Stomach (tissue), 9 donors: ENCODE results near the gene KCNJ14. TPM values are rescaled to one million over a fixed set of nuclear protein-coding genes. Genes with fewer than 3 reads are reported as not detected.
A peak's percentile ranks its signal among the peaks of the same experiment; 100 is the strongest.

ENCODE experiments used
- DNase-seq, 2 donors: peaks; one replicate each; pipeline versions ENCODE4 v3.0.0 to v3.0.0-alpha.2; 2013 to 2019
- H3K27ac ChIP-seq, 5 donors: fragments of 200-600 bp in 4 of 5; sonication (generic) in 4 of 5; one replicate each; pipeline ENCODE4 v1.5.1; 2013 to 2019; ENCODE audit warnings: mild to moderate bottlenecking in 1 of 5, moderate library complexity in 1 of 5
- H3K27me3 ChIP-seq, 3 donors: fragments of 200-600 bp; sonication (generic); one replicate each; pipeline ENCODE4 v1.5.1; 2017 to 2019; ENCODE audit warnings: mixed run types in 1 of 3
- H3K36me3 ChIP-seq, 4 donors: fragments of 200-600 bp; sonication (generic); 1 replicate in 3 of 4; 2 replicates in 1 of 4; pipeline ENCODE4 v1.5.1; 2016 to 2019
- H3K4me1 ChIP-seq, 4 donors: fragments of 200-600 bp; sonication (generic); one replicate each; pipeline ENCODE4 v1.5.1; 2016 to 2019
- H3K4me3 ChIP-seq, 4 donors: fragments of 200-600 bp; sonication (generic) in 3 of 4; one replicate each; pipeline ENCODE4 v1.5.1; 2016 to 2019; ENCODE audit warnings: mild to moderate bottlenecking in 1 of 4
- H3K9me3 ChIP-seq, 4 donors: fragments of 200-600 bp; sonication (generic); one replicate each; pipeline ENCODE4 v1.5.1; 2016 to 2019
- CTCF ChIP-seq, 7 experiments: fragments of 450-650 bp in 4 of 7; fragments of 200-600 bp in 3 of 7; sonication (generic) in 3 of 7; IDR thresholded peaks; one replicate each; pipeline ENCODE4 v1.5.1; 2016 to 2019; ENCODE audit warnings: antibody characterized with exemption in 7 of 7, control low read depth in 2 of 7, mild to moderate bottlenecking in 1 of 7
- EP300 ChIP-seq: sonication (generic); formaldehyde crosslinking; IDR thresholded peaks from one replicate; pipeline ENCODE4 v1.6.1; 2017; ENCODE audit warnings: antibody characterized with exemption
- POLR2A ChIP-seq, 4 donors: fragments of 450-650 bp; IDR thresholded peaks; one replicate each; pipeline ENCODE4 v1.6.1; 2016; ENCODE audit warnings: antibody characterized with exemption in 4 of 4, control low read depth in 2 of 4, mild to moderate bottlenecking in 1 of 4, moderate library complexity in 1 of 4
- POLR2AphosphoS5 ChIP-seq, 3 donors: sonication (generic); formaldehyde crosslinking; IDR thresholded peaks; one replicate each; pipeline ENCODE4 v1.6.1; 2016; ENCODE audit warnings: antibody characterized with exemption in 3 of 3
- WGBS, 5 donors: extraction: QIAGEN DNeasy Blood & Tissue Kit in 3 of 5; methylation state at CpG; one replicate each; pipeline versions ENCODE4 v1.1.5 to v1.1.7; 2013 to 2018; 5-methylcytosine and 5-hydroxymethylcytosine counted together
- intact Hi-C: fragments of 100-400 bp; cut with DNase I; formaldehyde crosslinking; loops from one replicate; pipeline ENCODE4 v1.15.1; 2023; ENCODE audit warnings: low total_unique reads
- polyA plus RNA-seq, 3 donors: library from polyadenylated mRNA; stranded (reverse); fragments of 200-250 nt; gene quantifications; one replicate each; pipeline ENCODE4 v1.2.3, GENCODE V29; 2013
- total RNA-seq, 5 donors: library from RNA; depleted of rRNA; stranded (reverse); fragments of >200 nt; gene quantifications; one replicate each; pipeline versions ENCODE4 v1.1.0 to v1.2.3, GENCODE V29; 2014 to 2016
- donor health status: healthy with polysubstance abuse.
- donor health status: Bipolar disorder and iron deficiency.
- donor health status: healthy.

The KCNJ14 gene
- total and polyA plus RNA-seq, 8 donors = 0.19 to 4.6 (median 0.92) TPM; not detected in 3

GRCh38 chr19:48476176-48476575, 20.8 kb downstream of the KCNJ14 start:
- intact Hi-C loops = no loop called here
- Histone ChIP-seq H3K9me3 (no peaks in the 10 kb centered on the region), H3K27me3 (no peaks in the 10 kb centered on the region), H3K4me1 (peaks cover 12 to 36% (median 22%) of the 10 kb centered on the region in 4 donors), H3K36me3 (peaks cover 77 to 85% (median 84%) of the 10 kb centered on the region in 4 donors), H3K4me3 (no peak overlapping the region), H3K27ac (no peak overlapping the region)
- WGBS, 5 donors = 87 to 96% (median 91%) methylated on average over 9 of the region's 9 CpGs
- no peak for TF ChIP-seq CTCF (IDR thresholded peaks at IDR 0.05)
- TF ChIP-seq POLR2AphosphoS5 (IDR thresholded peaks at IDR 0.05) = no peak
- no peak for TF ChIP-seq EP300
- TF ChIP-seq POLR2A (IDR thresholded peaks at IDR 0.05) = no peak
- DNase-seq = no peak

- WGBS, 5 donors = 75 to 80% (median 78%) methylated on average over 10 of the region's 10 CpGs
- no peaks in the 10 kb centered on the region for H3K9me3 ChIP-seq
- H3K4me1 ChIP-seq = peaks cover 13 to 36% (median 22%) of the 10 kb centered on the region in 4 donors
- TF ChIP-seq POLR2A (IDR thresholded peaks at IDR 0.05) (no peak), EP300 (no peak), CTCF (IDR thresholded peaks at IDR 0.05) (no peak), POLR2AphosphoS5 (IDR thresholded peaks at IDR 0.05) (no peak)
- intact Hi-C loops = no loop called here
- H3K27ac ChIP-seq = peak overlapping the region in 1 of 5 donors; percentile 17
- no peak for DNase-seq
- peaks cover 67 to 75% (median 74%) of the 10 kb centered on the region in 4 donors for H3K36me3 ChIP-seq
- H3K4me3 ChIP-seq = no peak overlapping the region
- no peaks in the 10 kb centered on the region for H3K27me3 ChIP-seq
These were observed 21.8 kb downstream of the KCNJ14 start for GRCh38 chr19:48477067-48477685.

- H3K4me1 ChIP-seq = peaks cover 7 to 34% (median 21%) of the 10 kb centered on the region in 4 donors
- H3K36me3 ChIP-seq = peaks cover 61 to 69% (median 68%) of the 10 kb centered on the region in 4 donors
- no peaks in the 10 kb centered on the region for H3K9me3 ChIP-seq
- DNase-seq = no peak
- TF ChIP-seq CTCF (IDR thresholded peaks at IDR 0.05) (no peak), EP300 (no peak), POLR2A (IDR thresholded peaks at IDR 0.05) (no peak), POLR2AphosphoS5 (IDR thresholded peaks at IDR 0.05) (no peak)
- H3K27ac ChIP-seq = peak overlapping the region in 1 of 5 donors; percentile 17
- no peaks in the 10 kb centered on the region for H3K27me3 ChIP-seq
- intact Hi-C loops = no loop called here
- no peak overlapping the region for H3K4me3 ChIP-seq
- WGBS, 5 donors = 79 to 90% (median 83%) methylated on average over 21 to 22 of the region's 22 CpGs
These were observed 22.4 kb downstream of the KCNJ14 start for GRCh38 chr19:48477698-48478338.

- Histone ChIP-seq H3K27me3 (no peaks in the 10 kb centered on the region), H3K4me1 (peaks cover 7 to 31% (median 21%) of the 10 kb centered on the region in 4 donors), H3K36me3 (peaks cover 53 to 61% (median 60%) of the 10 kb centered on the region in 4 donors), H3K4me3 (no peak overlapping the region), H3K27ac (peak overlapping the region in 1 of 5 donors; percentile 90), H3K9me3 (no peaks in the 10 kb centered on the region)
- TF ChIP-seq CTCF (IDR thresholded peaks at IDR 0.05) (no peak), POLR2AphosphoS5 (IDR thresholded peaks at IDR 0.05) (no peak), EP300 (no peak), POLR2A (IDR thresholded peaks at IDR 0.05) (no peak)
- no peak for DNase-seq
- intact Hi-C loops = no loop called here
- 81 to 89% (median 84%) methylated on average over 17 to 29 of the region's 29 CpGs for WGBS, 5 donors
These were observed 23.2 kb downstream of the KCNJ14 start for GRCh38 chr19:48478339-48479256.
